Epithelial cell of prostate (primary cell): ENCODE results near the gene XXYLT1.
"Not testable (repeated sequence)": the region's sequence is repeated elsewhere in the genome, so short reads cannot be mapped to it uniquely, and the experiment has no call there.

Experiments
- DNase-seq: peaks from one replicate; pipeline ENCODE4 v3.0.0-alpha.2; 2011; ENCODE audit warnings: low read depth, low spot score
- H3K27ac ChIP-seq: fragments of 450-650 bp; 2 replicates; pipeline ENCODE4 v1.5.1; 2017; ENCODE audit warnings: mild to moderate bottlenecking

Gene XXYLT1

GRCh38 chr3:195041871-195042742, 228.9 kb downstream of the XXYLT1 start:
- DNase-seq = no peak
- H3K27ac ChIP-seq = peak overlapping the region; percentile 31

GRCh38 chr3:195040773-195041520, 230.0 kb downstream of the XXYLT1 start:
- DNase-seq = no peak
- no peak overlapping the region for H3K27ac ChIP-seq

GRCh38 chr3:195040094-195040493, 230.9 kb downstream of the XXYLT1 start:
- H3K27ac ChIP-seq = no peak overlapping the region
- no peak for DNase-seq

GRCh38 chr3:195039180-195039843, 231.6 kb downstream of the XXYLT1 start:
- no peak for DNase-seq
- H3K27ac ChIP-seq = no peak overlapping the region

- DNase-seq = no peak
- H3K27ac ChIP-seq = no peak overlapping the region
Observed at GRCh38 chr3:195038161-195038560, 232.8 kb downstream of the XXYLT1 start.

GRCh38 chr3:195037586-195037985, 233.4 kb downstream of the XXYLT1 start:
- not testable (repeated sequence) for DNase-seq, H3K27ac ChIP-seq

- no peak for DNase-seq
- H3K27ac ChIP-seq = no peak overlapping the region
Observed at GRCh38 chr3:195036974-195037373, 234.0 kb downstream of the XXYLT1 start.

GRCh38 chr3:195036574-195036973, 234.4 kb downstream of the XXYLT1 start:
- H3K27ac ChIP-seq = no peak overlapping the region
- DNase-seq = no peak

- DNase-seq = no peak
- no peak overlapping the region for H3K27ac ChIP-seq
Observed at GRCh38 chr3:195036203-195036505, 234.8 kb downstream of the XXYLT1 start.

GRCh38 chr3:195035345-195036202, 235.4 kb downstream of the XXYLT1 start:
- H3K27ac ChIP-seq = no peak overlapping the region
- DNase-seq = no peak

GRCh38 chr3:195034541-195034940, 236.4 kb downstream of the XXYLT1 start:
- no peak for DNase-seq

GRCh38 chr3:195034101-195034500, 236.9 kb downstream of the XXYLT1 start:
- no peak overlapping the region for H3K27ac ChIP-seq
- DNase-seq = no peak

More at GRCh38 chr3:195034541-195034940, 236.4 kb downstream of the XXYLT1 start:
- no peak overlapping the region for H3K27ac ChIP-seq

GRCh38 chr3:195033531-195034091, 237.3 kb downstream of the XXYLT1 start:
- DNase-seq = no peak
- peak overlapping the region; percentile 91 for H3K27ac ChIP-seq

- peak overlapping the region; percentile 91 for H3K27ac ChIP-seq
- no peak for DNase-seq
Observed at GRCh38 chr3:195032955-195033354, 238.0 kb downstream of the XXYLT1 start.

GRCh38 chr3:195032106-195032759, 238.7 kb downstream of the XXYLT1 start:
- no peak for DNase-seq
- H3K27ac ChIP-seq = peak overlapping the region; percentile 91

GRCh38 chr3:195031574-195032003, 239.4 kb downstream of the XXYLT1 start:
- H3K27ac ChIP-seq = peak overlapping the region; percentile 91
- DNase-seq = no peak

- H3K27ac ChIP-seq = peak overlapping the region; percentile 91
- peak; percentile 74 for DNase-seq
Observed at GRCh38 chr3:195030791-195031321, 240.1 kb downstream of the XXYLT1 start.

GRCh38 chr3:195028877-195029606, 241.9 kb downstream of the XXYLT1 start:
- H3K27ac ChIP-seq = no peak overlapping the region
- DNase-seq = no peak
